HFFc6 (cell line): ENCODE measurements around the gene GPER1. TPM values are rescaled to one million over a fixed set of nuclear protein-coding genes. Genes with fewer than 3 reads are reported as not detected.

Experiments
- DNase-seq: peaks from one replicate; pipeline ENCODE4 v3.0.0-alpha.2; 2018
- H3K27ac Mint-ChIP-seq: 2 replicates; pipeline ENCODE4 v1.8.0; 2020; ENCODE audit warnings: mild to moderate bottlenecking, mixed read lengths
- H3K27me3 Mint-ChIP-seq: 2 replicates; pipeline ENCODE4 v1.8.0; 2021; ENCODE audit warnings: mild to moderate bottlenecking, moderate library complexity, mixed read lengths; ENCODE audit not compliant: insufficient read depth
- H3K36me3 Mint-ChIP-seq: 2 replicates; pipeline ENCODE4 v1.8.0; 2021; ENCODE audit warnings: low read depth, mixed read lengths
- H3K4me1 Mint-ChIP-seq: 2 replicates; pipeline ENCODE4 v1.8.0; 2020; ENCODE audit warnings: low read depth, mixed read lengths
- H3K4me3 Mint-ChIP-seq: 2 replicates; pipeline ENCODE4 v1.8.0; 2020; ENCODE audit warnings: mild to moderate bottlenecking, moderate library complexity, mixed read lengths
- H3K9me3 Mint-ChIP-seq: 2 replicates; pipeline ENCODE4 v1.8.0; 2020; ENCODE audit warnings: mild to moderate bottlenecking, mixed read lengths
- total RNA-seq, 6 experiments: library from RNA; stranded (reverse); fragmentation: NEBNext Ultra II Directional; extraction: Animal tissue kit (Norgen Biotek cat#: 25700); gene quantifications; 2 replicates in 1 of 6; 3 replicates in 5 of 6; pipeline ENCODE4 v1.2.3, GENCODE V29; 2021
- TF ChIP-seq, protein P1 (sequence below): fragments of 200-600 bp; sonication (generic); IDR thresholded peaks from 2 replicates; pipeline ENCODE4 v1.5.0; 2021; ENCODE audit warnings: antibody characterized with exemption, mild to moderate bottlenecking

Gene GPER1
- total RNA-seq, 6 experiments from 2014 or later, result 4.6 to 7.1 (median 5.3) TPM

DNA sequence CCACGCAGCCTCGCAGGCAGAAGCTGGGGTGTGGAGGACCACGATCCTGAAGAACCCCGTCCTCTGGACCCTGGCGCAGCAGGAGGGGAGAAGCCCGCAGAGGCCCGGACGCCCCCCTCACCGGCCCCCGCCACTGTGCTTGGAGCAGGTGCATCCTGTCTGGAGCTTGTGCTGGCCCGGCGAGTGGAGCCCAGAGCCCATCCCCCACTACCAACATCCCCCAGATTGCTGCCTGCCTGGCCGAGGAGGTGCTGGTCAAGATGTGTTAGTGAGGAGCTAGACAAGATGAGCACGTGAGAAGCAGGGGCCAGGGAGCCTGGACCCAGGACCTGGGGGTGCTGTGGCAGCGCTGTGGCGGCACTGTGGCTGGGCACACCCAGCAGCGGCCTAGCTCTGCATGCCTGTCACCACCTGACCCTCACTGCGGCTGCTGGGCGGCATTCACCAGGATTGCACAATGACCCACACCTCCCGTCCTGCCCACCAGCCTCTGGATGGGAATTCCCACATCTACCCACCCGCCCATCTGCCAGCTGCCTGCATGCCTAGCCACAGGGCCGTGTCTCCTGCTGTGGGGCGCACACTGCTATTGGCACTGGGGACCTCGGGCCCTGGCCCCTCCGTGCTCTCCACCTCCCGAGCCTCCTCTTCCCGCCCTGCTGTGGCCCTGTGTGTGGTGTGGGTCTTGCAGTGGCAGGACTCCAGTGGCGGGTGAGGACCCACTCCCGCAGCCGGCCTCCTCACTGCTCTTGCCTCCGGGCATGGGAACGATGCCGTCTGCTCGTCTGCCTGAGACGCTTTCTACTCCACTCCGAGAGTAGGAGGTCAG, 31.7 kb upstream of the GPER1 start:
- peaks cover 1% of the 10 kb centered on the region for H3K27me3 Mint-ChIP-seq
- no peaks in the 10 kb centered on the region for H3K36me3 Mint-ChIP-seq
- H3K27ac Mint-ChIP-seq, result no peak overlapping the region
- no peak overlapping the region for H3K4me3 Mint-ChIP-seq
- no peaks in the 10 kb centered on the region for H3K4me1 Mint-ChIP-seq
- no peaks in the 10 kb centered on the region for H3K9me3 Mint-ChIP-seq
- TF ChIP-seq, protein P1, sequence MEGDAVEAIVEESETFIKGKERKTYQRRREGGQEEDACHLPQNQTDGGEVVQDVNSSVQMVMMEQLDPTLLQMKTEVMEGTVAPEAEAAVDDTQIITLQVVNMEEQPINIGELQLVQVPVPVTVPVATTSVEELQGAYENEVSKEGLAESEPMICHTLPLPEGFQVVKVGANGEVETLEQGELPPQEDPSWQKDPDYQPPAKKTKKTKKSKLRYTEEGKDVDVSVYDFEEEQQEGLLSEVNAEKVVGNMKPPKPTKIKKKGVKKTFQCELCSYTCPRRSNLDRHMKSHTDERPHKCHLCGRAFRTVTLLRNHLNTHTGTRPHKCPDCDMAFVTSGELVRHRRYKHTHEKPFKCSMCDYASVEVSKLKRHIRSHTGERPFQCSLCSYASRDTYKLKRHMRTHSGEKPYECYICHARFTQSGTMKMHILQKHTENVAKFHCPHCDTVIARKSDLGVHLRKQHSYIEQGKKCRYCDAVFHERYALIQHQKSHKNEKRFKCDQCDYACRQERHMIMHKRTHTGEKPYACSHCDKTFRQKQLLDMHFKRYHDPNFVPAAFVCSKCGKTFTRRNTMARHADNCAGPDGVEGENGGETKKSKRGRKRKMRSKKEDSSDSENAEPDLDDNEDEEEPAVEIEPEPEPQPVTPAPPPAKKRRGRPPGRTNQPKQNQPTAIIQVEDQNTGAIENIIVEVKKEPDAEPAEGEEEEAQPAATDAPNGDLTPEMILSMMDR, result no peak
- DNase-seq, result no peak

DNA sequence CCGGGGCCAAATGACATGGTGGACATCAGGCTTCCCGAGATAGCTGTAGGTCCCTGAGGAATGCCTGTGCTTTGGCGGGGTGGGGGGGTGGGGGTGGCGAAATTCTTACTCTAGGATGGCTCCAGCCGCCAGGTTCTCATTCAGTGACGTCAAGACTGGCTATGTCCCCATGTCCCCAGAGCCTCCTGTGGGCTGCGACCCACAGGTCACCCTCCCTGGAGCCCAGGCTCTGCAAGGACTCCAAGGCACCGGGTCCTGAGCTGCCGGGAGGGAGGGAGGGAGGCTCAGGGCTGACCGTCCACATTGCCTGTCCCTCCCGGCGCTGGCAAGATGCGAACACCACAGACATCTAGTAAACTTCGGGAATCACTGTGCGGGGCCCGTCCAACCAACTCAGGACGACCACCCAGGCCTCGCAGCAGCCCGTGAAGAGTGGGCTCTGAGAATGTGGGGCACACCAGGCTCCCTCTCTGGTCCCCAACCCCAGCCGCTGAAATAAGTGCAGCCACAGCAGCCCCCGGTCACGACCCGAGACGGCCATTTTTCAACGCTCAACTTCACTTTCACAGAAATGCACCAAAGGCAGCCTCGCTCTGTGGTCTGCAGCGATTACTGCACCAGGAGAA, 31.0 kb upstream of the GPER1 start:
- Mint-ChIP-seq H3K27ac (no peak overlapping the region), H3K4me3 (no peak overlapping the region), H3K27me3 (no peaks in the 10 kb centered on the region; the same call in 1 of the 2 replicates), H3K9me3 (no peaks in the 10 kb centered on the region), H3K36me3 (no peaks in the 10 kb centered on the region), H3K4me1 (no peaks in the 10 kb centered on the region)
- TF ChIP-seq, protein P1, result no peak
- no peak for DNase-seq

DNA sequence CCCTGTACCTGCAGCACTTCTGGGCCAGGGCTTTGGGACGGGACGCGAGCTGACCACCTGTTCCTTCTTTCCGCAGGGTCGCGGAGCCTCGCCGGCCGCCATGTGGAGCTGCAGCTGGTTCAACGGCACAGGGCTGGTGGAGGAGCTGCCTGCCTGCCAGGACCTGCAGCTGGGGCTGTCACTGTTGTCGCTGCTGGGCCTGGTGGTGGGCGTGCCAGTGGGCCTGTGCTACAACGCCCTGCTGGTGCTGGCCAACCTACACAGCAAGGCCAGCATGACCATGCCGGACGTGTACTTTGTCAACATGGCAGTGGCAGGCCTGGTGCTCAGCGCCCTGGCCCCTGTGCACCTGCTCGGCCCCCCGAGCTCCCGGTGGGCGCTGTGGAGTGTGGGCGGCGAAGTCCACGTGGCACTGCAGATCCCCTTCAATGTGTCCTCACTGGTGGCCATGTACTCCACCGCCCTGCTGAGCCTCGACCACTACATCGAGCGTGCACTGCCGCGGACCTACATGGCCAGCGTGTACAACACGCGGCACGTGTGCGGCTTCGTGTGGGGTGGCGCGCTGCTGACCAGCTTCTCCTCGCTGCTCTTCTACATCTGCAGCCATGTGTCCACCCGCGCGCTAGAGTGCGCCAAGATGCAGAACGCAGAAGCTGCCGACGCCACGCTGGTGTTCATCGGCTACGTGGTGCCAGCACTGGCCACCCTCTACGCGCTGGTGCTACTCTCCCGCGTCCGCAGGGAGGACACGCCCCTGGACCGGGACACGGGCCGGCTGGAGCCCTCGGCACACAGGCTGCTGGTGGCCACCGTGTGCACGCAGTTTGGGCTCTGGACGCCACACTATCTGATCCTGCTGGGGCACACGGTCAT, 30.3 kb upstream of the GPER1 start:
- no peaks in the 10 kb centered on the region for H3K4me1 Mint-ChIP-seq
- TF ChIP-seq, protein P1, result no peak
- peaks cover 2% of the 10 kb centered on the region; the same call in 1 of the 2 replicates for H3K27me3 Mint-ChIP-seq
- no peak for DNase-seq
- H3K9me3 Mint-ChIP-seq, result no peaks in the 10 kb centered on the region
- H3K27ac Mint-ChIP-seq, result no peak overlapping the region
- no peaks in the 10 kb centered on the region for H3K36me3 Mint-ChIP-seq
- H3K4me3 Mint-ChIP-seq, result no peak overlapping the region

DNA sequence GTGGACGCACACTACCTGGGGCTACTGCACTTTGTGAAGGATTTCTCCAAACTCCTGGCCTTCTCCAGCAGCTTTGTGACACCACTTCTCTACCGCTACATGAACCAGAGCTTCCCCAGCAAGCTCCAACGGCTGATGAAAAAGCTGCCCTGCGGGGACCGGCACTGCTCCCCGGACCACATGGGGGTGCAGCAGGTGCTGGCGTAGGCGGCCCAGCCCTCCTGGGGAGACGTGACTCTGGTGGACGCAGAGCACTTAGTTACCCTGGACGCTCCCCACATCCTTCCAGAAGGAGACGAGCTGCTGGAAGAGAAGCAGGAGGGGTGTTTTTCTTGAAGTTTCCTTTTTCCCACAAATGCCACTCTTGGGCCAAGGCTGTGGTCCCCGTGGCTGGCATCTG, 29.6 kb upstream of the GPER1 start:
- H3K4me3 Mint-ChIP-seq, result no peak overlapping the region
- H3K27me3 Mint-ChIP-seq, result peaks cover 2% of the 10 kb centered on the region
- H3K9me3 Mint-ChIP-seq, result no peaks in the 10 kb centered on the region
- TF ChIP-seq, protein P1, result no peak
- no peaks in the 10 kb centered on the region for H3K4me1 Mint-ChIP-seq
- no peak overlapping the region for H3K27ac Mint-ChIP-seq
- no peaks in the 10 kb centered on the region for H3K36me3 Mint-ChIP-seq
- DNase-seq, result no peak

DNA sequence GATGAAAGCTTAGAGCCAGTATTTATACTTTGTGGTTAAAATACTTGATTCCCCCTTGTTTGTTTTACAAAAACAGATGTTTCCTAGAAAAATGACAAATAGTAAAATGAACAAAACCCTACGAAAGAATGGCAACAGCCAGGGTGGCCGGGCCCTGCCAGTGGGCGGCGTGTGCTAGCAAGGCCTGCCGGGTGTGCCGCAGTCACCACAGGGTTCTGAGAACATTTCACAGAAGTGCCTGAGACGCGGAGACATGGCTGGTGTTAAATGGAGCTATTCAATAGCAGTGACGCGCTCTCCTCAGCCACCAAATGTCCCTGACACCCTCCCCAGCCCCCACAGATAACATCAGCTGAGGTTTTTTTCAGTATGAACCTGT, 29.1 kb upstream of the GPER1 start:
- Mint-ChIP-seq H3K27me3 (peaks cover 2% of the 10 kb centered on the region), H3K27ac (no peak overlapping the region), H3K9me3 (no peaks in the 10 kb centered on the region), H3K4me3 (no peak overlapping the region), H3K36me3 (no peaks in the 10 kb centered on the region), H3K4me1 (no peaks in the 10 kb centered on the region)
- TF ChIP-seq, protein P1, result no peak
- no peak for DNase-seq
